GM19397 (cell line): ENCODE measurements around the gene MBD6.

Experiments
- ATAC-seq: cut with Tn5 transposase; IDR thresholded peaks from one replicate; pipeline ENCODE4 v1.9.1; 2021; ENCODE audit warnings: mild to moderate bottlenecking, moderate library complexity; ENCODE audit not compliant: unreplicated experiment

The MBD6 gene

DNA sequence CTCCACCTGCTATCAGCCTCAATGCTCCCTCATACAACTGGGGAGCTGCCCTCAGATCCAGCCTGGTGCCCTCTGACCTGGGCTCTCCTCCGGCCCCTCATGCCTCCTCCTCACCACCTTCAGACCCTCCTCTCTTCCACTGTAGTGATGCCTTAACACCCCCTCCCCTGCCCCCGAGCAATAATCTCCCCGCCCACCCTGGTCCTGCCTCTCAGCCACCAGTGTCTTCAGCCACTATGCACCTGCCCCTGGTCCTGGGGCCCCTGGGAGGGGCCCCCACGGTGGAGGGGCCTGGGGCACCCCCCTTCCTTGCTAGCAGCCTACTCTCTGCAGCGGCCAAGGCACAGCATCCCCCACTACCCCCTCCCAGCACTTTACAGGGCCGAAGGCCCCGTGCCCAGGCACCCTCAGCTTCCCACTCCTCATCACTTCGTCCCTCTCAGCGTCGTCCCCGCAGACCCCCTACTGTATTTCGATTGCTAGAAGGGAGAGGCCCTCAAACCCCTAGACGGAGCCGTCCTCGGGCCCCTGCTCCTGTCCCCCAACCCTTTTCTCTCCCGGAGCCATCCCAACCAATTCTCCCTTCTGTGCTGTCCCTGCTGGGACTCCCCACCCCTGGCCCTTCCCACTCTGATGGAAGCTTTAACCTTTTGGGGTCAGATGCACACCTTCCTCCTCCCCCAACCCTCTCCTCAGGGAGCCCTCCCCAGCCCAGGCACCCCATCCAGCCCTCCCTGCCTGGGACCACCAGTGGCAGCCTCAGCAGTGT lies 3.2 kb downstream of the MBD6 start:
- ATAC-seq, result no peak

DNA sequence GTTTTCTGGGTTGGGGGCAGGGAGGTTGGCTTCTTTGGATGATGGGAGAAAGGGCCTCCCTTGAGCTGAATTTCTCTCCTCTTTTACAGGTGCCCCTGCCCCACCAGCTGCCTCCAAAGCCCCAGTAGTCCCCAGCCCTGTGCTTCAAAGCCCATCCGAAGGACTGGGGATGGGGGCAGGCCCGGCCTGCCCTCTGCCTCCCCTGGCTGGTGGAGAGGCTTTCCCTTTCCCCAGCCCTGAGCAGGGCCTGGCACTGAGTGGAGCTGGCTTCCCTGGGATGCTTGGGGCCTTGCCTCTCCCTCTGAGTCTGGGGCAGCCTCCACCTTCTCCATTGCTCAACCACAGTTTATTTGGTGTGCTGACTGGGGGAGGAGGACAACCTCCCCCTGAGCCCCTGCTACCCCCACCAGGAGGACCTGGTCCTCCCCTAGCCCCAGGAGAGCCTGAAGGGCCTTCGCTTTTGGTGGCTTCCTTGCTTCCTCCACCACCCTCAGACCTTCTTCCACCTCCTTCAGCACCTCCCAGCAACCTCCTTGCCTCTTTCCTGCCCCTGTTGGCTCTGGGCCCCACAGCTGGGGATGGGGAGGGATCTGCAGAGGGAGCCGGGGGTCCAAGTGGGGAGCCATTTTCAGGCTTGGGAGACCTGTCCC lies 4.0 kb downstream of the MBD6 start:
- ATAC-seq, result no peak

DNA sequence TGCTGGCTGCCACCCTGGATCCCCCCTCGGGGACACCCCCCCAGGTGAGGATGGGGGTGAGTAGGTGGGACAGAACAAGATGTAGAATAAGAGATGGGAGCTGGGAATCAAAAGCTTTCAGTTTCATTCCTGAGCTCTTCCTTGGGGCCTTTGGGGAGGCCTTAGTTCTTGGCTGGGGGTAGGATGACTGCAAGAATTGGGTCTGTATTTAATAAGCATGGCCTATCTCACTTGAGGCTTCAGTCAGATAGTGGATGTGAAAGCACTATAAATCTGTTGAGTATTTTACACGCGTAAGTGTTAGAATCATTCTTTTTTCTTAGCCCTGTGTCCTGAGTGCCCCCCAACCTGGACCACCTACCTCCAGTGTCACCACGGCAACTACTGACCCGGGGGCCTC lies 4.6 kb downstream of the MBD6 start:
- no peak for ATAC-seq

DNA sequence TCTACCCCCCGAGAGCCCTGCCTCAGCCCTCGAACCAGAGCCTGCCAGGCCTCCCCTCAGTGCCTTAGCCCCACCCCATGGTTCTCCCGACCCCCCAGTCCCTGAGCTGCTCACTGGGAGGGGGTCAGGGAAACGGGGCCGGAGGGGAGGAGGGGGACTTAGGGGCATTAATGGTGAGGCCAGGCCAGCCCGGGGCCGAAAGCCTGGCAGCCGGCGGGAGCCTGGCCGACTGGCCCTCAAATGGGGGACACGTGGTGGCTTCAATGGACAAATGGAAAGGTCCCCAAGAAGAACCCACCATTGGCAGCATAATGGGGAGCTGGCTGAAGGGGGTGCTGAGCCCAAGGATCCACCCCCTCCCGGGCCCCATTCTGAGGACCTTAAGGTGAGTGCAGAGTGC lies 5.6 kb downstream of the MBD6 start:
- ATAC-seq, result no peak

DNA sequence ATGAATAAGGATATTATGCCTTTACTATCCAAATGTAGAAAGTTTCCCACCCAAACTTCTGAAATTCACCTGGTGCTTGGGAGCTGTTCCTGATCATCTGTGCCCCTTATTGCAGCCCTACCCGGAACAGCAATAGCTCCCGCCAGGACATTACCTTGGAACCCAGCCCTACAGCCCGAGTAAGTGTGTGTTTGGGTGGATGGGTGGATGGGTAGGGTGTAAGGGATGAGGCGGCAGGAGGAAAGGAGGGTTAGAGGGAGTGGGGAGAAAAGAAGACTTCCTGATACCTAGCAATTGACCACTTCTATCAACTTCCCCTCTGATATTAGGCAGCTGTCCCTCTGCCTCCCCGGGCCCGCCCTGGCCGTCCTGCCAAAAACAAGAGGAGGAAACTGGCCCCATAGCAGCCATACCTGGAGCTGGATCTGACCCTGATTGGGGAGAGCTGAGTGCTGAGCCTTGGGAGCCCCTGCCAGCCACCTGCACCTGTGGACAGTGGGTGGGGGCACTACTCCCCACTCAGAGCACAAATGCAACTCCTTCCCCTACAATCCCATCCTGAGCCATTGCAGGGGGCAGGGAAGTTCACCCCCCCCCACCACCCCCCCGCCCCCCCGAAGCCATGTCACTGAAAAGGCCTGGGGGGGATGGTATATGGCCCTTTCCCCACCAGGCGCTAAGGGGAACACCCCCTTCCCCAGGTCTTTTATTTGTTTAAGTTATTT lies 6.4 kb downstream of the MBD6 start:
- ATAC-seq, result no peak

DNA sequence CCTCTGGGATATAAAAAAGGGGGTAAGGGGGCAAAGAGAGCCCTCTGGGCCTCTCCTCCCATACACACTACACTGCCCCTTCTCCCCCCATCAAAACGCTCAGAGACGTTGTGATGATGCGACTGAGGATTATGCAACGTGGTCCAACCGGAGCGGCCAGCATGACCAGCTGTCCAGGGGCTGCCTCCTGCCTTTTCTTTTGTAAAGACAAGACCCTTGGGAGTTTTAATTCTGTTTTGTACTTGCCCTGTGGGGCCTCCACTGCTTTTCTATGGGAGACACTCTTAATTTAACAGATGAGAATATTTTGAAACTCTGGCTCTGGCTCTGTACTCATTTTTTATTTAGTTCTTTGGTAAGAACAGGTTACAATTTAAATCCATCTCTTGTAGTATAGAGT lies 7.2 kb downstream of the MBD6 start:
- ATAC-seq, result no peak

DNA sequence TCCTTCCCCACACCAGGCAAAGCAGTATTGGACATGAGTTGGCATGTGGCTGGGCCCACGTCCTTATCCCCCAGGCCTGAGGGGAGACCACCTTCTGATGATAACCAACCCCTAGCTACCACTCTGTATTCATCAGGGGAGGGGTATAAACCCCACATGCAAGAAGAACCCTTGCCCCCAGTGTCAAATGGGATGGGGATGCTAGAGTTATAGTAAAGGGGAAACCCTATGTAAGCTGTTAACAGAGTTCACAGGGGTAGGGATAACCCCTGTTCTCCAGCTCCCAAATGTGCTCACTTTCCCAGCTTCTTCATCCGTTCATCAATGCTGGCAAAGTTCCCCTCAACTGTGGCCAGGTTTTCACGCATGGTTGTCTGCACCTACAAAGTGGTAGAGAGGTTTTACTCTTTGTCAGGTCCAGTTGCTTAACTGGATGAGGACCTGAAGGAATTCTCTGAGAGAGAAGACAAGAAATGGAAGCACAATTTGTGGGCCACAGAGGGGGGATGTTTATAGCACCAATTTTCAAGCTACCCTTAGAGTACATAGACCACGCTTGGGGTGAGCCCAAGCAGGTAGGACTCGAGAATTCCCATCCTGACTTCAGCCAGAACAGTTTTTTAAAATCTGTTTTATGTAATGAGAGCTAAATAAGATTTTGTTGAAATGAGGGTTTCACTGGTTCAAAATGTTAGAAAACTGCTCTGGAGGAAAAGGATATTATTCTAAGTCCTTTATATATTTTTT lies 7.9 kb downstream of the MBD6 start:
- ATAC-seq, result no peak

DNA sequence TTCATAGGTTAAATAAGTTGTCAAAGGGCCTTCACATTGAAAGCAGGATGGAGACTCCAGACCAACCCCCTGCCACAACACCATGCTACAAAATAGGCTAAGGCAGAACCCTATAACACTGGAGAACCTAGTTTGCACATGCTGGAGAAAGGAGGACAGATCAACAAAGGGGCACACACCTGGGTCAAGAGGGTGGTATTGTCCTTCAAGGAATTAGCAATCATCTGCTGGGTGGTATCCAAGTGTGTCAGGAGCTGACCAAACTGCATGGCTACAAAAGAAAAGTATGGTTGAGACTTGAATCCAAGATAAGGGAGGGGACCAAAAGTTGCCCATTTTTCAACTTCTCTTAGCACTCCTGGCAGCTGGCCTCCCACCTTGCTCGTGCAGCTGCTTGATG lies 9.2 kb downstream of the MBD6 start:
- ATAC-seq, result no peak

DNA sequence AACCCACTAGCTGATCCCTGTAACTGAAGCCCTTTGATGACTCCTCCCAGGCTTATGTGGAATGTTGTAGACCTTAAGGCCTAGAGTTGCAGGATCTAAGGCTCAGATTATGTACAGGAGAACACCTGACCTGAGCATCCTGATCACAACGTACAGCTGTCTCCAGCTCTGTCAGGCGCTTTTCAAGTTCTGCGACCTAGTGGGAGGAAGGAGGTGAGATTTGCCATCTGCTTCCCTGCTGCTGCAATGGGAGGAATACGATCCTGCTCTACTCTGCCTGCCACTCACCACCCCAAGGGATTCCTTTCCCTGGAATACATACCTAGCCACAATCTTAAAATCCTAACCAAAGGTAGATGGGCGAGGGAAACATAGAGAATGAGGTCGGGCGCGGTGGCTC lies 10.5 kb downstream of the MBD6 start:
- ATAC-seq, result no peak

DNA sequence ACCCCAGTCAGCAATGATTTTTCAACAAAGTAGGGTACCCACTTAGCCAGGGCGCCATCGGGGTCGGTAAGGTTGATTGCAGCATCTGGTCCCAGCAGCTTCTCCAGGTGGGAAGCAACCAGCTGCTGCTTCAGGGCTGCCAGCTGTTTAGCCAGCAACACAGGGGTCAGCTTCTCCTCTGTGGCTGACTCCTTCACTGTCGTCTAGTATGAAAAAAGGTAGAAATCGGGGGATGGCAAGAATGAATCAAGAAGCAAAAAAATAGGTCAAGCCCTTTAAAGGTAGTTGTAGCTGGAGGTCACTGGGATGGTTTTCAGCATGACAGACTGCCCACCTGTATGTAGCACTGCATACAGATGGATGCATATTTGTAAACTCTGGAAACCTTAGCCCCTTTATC lies 11.6 kb downstream of the MBD6 start:
- no peak for ATAC-seq

DNA sequence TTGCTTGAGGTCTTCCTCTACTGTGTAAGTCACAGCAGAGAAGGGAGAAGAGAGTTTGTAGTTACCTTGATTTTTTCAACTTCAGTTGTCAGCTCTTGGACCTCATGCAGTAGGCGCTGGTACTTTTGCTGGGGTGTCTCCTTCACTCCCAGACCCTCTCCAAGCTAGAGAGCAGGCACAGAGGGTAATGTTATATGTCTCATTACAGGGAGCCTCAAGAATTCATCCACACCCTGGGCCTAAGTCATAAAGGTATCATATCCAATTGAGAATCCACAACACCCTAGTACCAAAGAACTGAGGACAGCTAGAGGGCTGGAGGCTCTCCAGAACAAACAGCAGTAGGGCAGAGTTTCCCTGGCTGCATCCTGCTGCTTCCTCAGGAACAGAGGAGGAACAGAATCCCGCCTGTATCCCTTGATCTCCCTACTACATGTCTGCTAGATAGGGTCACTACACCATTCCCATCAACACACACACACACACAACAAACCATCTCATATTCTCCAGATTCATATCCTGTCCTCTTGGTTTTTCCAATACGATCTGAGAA lies 12.4 kb downstream of the MBD6 start:
- no peak for ATAC-seq

DNA sequence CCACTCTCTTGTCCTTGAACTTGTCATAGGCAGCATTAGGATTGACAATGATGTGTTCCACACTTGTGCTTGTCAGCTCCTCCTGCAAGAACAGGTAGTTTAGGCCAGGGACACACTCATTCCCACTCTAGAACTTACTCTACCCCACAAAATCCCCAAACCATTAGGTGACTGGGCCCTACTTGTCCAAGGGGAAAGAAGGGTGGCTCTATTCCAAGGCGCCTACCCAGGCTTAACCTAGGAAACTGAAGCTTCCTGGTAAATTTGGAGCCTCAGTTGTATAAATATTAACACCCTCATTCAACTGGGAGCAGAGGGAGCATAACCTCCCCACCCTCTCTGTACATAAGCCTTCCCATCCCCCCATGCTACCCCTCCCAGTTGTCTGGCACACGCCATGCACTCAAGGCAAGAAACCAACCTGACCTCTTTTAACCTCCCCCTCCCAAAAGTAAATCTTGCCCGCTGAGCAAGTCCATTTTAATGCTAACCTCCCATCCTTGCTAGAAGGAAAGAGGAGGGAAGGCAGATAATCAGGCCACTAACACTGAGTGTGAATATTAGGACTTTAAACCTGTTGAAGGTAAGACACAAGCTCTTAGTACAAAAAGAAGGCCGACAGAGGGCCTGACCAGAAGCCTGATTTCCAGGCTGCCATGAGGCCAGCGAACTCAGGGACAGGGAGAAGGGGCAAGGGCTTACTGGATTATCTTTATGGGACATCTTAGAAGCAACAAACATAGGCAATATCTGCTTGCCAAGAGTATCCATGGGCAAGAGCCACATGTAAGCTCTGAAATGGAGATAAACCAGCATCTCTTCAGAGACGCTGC lies 13.4 kb downstream of the MBD6 start:
- ATAC-seq, result no peak

DNA sequence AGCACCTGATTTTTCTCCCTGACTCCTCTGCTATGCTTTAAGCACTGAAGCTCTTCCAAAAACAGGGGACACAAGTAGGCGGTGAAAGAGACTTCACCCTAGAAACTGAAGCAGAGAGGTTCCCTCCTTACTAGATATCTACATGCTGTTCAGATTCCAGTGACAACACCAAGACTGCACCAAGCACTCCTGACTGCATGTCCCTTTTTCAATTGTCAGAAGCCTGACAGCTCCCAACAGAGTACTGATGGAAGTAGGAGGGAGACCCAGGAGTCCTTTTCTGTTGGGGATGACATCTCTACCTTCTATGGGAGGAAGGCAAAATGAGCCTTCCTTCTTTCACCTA lies 13.9 kb downstream of the MBD6 start:
- no peak for ATAC-seq

DNA sequence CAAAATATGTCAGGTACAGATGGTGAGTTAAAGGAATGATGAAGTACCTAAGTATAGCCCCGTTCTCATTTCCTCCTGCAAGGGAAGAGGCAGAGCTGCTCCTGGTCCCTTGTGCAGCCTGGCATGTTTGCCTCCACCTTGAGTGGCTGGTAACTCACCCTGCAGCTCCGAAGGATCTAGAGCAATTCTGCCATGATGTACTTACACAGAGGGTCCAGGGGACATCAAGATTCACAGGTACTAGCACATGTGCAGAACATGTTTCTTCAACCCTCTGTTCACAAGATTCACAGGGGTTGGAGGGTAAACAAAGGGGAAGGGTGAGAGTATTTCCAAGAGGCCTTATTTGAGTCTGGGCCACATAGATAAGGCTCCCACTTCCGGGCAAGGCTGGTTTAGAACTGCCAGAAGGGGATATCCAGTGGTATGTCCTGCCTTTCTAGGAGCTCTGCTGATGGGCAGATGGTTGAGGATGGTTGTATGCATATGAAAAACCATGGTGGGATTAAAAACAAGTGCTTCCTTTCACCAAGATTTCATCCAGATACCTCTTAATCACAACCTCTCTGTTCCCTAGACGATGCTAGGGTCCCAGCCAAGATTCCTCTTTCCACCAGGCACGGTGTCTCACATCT lies 16.6 kb downstream of the MBD6 start:
- ATAC-seq, result no peak

DNA sequence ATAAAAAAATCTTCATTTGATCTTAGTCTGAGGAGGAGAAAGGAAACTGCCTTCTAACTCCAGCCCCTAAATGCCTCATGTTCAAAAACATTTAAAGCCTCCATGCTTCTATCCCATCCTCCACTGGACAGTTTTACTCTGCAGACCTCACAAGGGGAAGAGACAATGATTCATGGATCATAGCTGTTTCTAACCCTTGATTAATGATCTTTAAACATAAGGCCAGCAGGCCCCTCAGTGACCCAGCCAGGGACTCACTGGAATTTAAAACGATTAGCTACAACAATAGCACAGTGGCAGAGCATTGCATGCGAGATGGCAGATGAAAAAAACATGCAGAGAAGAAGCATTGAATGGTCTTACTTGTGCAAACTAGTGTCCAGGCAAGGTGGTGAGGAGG lies 18.4 kb downstream of the MBD6 start:
- no peak for ATAC-seq

DNA sequence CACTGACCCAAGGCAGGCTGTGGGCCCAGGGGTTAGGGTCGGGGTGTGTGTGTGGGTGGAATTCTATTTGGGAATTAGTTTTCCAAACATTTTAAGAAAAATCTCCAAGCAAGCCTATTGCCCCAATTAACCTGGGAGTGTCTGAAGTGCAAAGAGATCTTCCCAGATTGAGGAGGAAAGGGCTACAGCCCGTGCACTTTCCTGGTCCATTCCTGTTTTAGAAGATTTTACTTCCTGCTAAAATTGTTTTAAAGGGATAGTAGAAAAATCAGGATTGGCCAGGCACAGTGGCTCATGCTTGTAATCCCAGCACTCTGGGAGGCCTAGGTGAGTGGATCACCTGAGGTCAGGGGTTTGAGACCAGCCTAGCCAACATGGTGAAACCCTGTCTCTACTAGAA lies 19.1 kb downstream of the MBD6 start:
- ATAC-seq, result no peak

DNA sequence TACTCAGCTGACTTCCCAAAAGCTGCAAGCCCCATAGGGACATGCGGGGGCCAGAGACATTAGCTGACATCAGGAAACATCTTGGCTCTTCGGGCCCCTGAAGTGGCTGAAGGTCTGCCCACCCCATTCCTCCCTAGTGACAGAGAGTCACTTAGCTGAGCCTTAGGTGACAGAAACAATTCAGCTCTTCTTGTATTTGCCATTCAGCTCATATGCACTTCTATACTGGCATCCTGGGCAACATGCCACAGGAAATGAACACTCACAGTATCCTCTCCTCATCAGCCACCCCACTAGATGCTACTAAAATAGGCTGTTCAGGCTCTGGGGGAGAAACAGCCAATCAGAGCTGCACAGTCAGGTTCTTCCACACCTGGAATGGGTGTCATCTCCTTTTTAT lies 21.0 kb downstream of the MBD6 start:
- no peak for ATAC-seq

DNA sequence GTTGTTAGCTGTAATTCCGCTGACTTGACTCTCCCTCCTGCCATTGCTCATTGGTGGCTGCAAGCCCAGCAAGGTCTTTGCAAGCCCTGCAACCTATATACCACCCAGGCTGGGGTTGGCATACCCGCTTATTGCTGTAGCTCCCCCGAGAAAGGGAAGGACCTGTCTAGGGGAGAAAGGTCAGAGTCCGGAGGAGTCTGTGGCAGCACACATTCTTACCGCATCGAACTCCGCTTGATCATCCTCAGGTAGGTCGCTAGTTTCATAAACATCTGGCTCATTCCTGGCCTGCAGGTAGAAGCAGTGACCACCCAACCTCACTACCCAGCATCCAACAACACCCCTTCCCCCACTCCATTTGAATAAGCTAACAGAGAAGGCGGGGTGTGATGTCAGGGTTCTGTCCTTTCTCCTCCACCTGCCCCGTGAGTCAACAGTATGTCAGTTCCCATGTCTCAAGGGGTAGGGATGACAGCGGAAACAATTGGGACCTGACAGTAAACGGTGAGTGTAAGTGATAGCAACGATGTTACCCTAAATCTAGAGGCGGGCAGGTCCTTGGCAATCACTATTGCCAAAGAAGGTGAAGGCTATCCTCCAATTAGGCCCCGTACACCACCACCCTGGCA lies 23.3 kb downstream of the MBD6 start:
- ATAC-seq, result no peak
